ENCODE measurements around the gene CES5A.
"Not testable (repeated sequence)": the region's sequence is repeated elsewhere in the genome, so short reads cannot be mapped to it uniquely, and the experiment has no call there.

CES5A gene, protein sequence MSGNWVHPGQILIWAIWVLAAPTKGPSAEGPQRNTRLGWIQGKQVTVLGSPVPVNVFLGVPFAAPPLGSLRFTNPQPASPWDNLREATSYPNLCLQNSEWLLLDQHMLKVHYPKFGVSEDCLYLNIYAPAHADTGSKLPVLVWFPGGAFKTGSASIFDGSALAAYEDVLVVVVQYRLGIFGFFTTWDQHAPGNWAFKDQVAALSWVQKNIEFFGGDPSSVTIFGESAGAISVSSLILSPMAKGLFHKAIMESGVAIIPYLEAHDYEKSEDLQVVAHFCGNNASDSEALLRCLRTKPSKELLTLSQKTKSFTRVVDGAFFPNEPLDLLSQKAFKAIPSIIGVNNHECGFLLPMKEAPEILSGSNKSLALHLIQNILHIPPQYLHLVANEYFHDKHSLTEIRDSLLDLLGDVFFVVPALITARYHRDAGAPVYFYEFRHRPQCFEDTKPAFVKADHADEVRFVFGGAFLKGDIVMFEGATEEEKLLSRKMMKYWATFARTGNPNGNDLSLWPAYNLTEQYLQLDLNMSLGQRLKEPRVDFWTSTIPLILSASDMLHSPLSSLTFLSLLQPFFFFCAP

DNA sequence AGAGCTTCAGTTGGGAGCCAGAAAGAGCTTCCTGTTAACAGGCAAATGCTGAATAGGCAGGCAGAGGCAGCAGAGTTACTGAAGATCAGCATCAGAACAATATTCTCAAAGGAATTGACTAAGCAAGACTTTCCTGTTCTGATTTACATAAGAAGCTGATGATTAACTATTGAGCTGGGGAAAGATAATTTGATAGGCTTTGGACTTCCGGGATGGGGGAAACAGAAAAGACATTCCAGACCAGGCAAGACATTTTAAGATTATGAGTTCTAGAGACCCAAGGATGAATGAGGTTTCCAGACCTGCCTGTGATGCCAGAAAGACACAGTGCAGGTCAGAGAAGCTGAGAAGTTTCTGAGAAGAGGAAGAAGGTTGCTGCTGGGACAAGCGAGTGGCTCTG, at the start of gene CES5A:
CES5A (minus strand) TSS at position 101 of the 400 bp plus-strand sequence. CDS start 152 bp downstream, outside the sequence.
- no peak for DNase-seq

- no peak for DNase-seq
Measured at GRCh38 chr16:55922662-55923061, 47.5 kb upstream of the CES5A start.

DNA sequence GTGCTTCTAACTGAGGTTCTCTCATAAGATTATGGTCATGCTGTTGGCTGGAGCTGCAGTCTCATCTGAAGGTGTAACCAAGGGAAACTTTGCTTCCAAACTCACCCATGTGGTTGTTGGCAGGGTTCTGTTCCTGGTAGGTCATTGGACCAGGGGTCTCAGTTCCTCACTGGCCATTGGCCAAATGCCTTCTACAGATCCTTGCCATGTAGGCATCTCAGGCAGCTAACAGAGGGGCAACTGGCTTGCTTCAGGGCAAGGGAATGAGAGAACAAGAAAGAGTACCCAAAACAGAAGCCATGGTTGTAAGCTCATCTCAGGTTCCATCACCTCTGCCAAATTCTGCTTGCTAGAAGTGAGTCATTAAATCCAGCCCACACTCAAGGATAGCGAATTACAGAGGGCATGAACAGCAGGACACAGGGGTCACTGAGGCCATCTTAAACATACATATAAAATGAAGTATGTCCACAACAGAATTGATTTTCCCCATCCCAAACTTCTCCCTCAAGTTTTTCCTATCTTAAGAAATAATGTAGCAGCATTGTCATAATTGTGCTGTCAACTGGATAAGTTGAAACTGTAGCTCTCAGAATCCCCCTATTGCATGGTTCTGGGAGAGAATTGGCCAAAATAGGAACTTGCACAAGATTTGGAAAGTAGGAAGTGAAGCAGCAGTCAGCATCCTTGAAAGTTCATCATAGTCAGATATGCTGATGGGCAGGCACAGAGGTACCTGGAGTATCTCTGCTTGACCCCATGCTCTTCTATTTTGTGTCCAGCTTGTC, 42.4 kb upstream of the CES5A start:
- no peak for DNase-seq

- no peak for DNase-seq
Measured at GRCh38 chr16:55915096-55915827, 40.1 kb upstream of the CES5A start.

DNA sequence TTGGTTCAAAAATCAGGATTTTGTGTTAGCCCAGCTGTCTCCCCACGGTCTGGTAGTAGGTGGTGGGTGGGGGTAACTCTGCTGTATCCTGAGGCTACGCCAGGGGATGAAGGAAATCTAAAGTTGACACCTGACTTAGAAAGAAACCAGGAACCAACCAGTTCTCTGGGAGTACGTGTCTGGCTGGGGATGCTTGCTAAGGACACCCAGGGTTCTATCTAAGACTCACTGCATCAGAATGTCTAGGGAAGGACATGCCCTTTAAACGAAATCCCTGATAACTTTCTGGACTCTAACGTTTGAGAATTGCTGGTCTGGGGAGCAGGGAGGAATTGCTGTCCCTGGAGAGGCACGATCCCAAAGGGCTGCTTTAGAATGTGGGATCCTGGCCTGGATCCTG, 39.2 kb upstream of the CES5A start:
- no peak for DNase-seq

DNA sequence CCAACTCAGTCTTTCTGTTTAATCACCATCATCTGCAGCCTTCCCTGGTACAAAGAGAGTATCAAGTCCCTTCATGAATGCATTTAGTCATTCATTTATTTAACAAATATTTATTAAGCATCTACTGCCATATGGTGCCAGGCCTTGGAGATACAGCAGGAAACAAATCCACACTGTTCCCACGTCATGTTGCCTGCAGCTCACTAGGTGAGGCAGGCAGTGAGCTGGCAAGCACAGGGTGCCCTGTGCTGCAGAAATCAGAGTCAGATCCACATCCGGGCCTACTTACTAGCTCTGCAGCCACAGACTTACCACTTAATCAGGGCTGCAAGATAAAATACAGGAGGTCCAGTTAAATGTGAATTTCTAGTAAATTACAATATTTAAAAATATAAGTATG, 38.5 kb upstream of the CES5A start:
- no peak for DNase-seq

DNA sequence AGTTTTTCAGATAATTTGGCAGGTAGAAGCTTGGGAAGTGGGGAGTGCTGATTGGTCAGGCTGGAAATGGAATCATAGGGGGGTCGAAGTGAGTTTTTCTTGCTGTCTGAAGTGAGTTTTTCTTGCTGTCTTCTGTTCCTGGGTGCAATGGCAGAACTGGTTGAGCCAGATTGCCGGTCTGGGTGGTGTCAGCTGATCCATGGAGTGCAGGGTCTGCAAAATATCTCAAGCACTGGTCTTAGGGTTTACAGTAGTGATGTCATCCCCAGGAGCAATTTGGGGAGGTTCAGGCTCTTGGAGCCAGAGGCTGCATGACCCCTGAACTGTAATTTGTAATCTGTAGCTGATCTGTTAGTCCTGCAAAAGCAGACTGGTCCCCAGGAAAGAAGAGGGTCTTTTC, 37.9 kb upstream of the CES5A start:
- DNase-seq = not testable (repeated sequence)

GRCh38 chr16:55912022-55912421, 36.8 kb upstream of the CES5A start:
- no peak for DNase-seq

GRCh38 chr16:55911616-55912015, 36.4 kb upstream of the CES5A start:
- DNase-seq = no peak

- DNase-seq = no peak
Measured at GRCh38 chr16:55909876-55910275, 34.7 kb upstream of the CES5A start.

DNA sequence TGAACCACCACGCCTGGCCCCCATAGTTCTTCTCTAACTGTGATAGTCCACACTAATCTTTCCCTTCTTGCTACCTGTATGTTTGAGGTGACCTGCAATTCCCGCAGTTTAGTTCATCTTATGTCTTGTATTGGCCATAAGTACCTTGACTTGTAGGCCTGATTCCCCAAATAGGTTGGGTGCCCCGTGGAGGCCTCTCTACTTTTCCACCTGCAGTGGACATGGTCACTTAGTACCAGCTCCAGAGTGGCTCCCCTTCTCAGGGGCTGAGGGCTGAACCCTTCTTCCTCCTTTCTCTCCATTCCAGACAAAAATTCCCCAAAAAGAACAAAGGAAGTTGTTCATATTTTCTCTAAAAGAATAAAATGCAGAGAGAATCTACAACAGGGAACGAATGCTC, 33.5 kb upstream of the CES5A start:
- no peak for DNase-seq

DNA sequence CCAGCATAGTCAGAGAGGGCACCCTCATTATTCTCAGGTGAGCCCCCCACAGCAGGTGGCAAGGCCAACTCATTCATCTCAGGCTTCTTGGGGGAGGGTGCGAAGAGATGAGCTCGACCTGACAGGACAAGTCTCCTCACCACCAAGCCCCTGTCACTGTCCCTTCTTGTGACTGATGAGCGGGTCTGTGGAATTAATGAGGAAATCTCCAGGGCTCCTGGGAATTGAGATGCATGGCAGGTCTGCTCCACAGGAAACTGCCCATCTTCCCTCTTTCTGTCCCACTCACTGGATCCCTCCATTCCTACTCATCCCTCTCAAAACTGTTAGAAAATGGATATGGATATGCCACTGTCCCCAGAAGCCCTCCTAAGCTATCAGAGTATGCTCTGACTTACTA, 32.5 kb upstream of the CES5A start:
- no peak for DNase-seq

- no peak for DNase-seq
Measured at GRCh38 chr16:55906123-55906522, 30.9 kb upstream of the CES5A start.

DNA sequence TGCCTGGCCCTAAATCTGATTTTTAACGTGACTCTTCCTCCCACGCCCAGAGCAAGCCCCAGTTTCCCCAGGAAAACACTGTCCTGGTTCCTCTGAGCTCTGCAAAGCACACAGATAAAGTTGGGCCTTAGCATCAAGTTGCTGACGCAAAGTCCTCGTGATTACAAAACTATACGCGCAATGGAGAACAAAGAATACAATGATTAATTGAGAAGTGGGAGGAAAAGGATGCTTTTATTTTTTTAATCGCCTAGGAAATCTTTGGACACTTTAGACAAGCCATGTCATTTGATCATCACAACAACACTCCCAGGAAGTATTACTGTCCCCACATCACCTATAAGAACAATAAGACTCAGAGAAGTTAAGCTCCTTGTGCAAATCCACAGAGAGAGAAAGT, 30.5 kb upstream of the CES5A start:
- no peak for DNase-seq

- no peak for DNase-seq
Measured at GRCh38 chr16:55901566-55902217, 26.5 kb upstream of the CES5A start.

GRCh38 chr16:55900616-55901393, 25.6 kb upstream of the CES5A start:
- no peak for DNase-seq

GRCh38 chr16:55899857-55900256, 24.7 kb upstream of the CES5A start:
- DNase-seq = no peak

DNA sequence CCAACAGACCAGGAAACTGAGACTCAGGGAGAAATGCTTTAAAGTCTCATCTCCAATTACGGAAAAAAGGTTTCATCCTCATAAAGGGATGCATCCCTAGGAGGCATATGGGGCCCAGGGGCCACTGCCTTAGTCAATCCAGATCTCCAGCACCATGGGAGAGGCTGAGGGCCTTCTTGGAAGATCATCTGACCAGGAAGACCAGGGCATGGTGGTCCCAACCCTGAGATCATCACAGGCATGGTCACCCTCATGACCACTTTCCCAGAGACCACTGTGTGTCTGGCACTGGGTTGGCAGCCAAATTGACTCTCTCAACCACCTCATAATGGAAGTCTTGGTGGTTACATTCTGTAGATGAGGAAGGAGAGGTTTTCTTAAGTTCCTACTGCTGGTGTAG, 23.4 kb upstream of the CES5A start:
- DNase-seq = no peak

DNA sequence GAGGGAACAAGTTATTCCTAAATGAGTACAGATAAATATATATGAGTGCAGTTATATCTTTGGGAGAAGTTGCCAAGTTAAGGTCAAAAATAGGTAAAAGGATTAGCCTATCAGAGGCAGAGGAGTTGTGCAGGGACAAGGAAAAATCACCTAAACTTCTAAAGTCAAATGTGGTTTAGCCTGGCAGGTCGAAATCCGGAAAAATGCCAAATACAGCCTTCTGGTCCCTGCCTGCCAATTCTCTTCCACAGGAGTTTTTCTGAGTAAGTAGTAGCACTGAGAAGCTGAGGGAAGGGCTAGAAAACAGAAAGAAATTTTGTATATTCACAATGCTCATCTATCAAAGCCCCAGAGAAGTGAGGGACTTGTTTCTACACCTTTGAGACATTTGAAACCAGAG, 17.6 kb upstream of the CES5A start:
- no peak for DNase-seq

DNA sequence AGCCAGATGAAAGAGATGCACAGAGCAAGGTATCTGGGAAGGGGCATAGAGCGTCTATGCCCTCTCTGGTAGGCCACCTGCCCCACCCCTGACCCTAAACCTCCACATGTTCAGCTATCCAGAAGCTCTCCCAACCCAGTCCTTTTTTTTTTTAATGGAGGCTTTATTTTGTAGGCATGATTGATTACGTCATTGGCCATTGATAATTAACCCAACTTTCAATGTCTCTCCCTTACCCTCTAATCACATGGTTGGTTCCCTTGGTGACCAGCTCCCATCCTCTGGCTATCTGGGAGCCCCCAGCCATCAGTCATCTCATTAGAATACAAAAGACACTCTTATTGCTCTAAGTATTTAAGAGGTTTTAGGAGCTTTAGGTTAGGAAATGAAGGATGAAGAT, 14.3 kb upstream of the CES5A start:
- DNase-seq = no peak

DNA sequence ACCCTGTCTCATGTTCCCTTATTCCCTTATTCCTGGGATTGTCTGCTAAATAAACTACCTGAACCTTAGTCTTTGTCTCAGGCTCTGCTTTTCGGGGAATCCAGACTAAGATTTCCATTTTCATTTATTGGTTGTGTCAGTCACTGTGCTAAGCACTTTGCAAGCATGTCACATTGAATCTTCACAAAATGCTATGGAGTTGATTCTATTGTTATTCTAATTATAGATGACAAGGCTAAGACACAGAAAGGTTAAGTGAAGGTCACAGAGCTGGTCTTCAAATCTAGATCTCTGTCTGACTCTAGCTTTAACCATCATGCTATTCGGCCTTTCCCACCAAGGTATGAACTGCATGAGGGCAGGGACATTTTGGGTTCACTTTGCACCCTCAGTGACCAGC, 13.4 kb upstream of the CES5A start:
- no peak for DNase-seq

- DNase-seq = no peak
Measured at GRCh38 chr16:55876854-55877253, 1.7 kb upstream of the CES5A start.
